Immature natural killer cell (primary cell): ENCODE results near the gene ARHGAP25. TPM values are rescaled to one million over a fixed set of nuclear protein-coding genes. Genes with fewer than 3 reads are reported as not detected.

ENCODE experiments used
- DNase-seq, 3 donors: peaks; one replicate each; pipeline ENCODE4 v3.0.0; 2022; ENCODE audit warnings: mixed read lengths in 1 of 3
- H3K27ac Mint-ChIP-seq, 6 donors: one replicate each; pipeline ENCODE4 v1.8.0; 2020; ENCODE audit warnings: mixed read lengths in 6 of 6, mild to moderate bottlenecking in 5 of 6, inconsistent platforms in 4 of 6, moderate library complexity in 3 of 6
- H3K27me3 Mint-ChIP-seq, 3 donors: one replicate each; pipeline ENCODE4 v1.8.0; 2020 to 2021; ENCODE audit warnings: low read depth in 3 of 3, mild to moderate bottlenecking in 3 of 3, mixed read lengths in 3 of 3, moderate library complexity in 3 of 3, inconsistent platforms in 1 of 3
- H3K36me3 Mint-ChIP-seq, 3 donors: one replicate each; pipeline ENCODE4 v1.8.0; 2020; ENCODE audit warnings: mixed read lengths in 3 of 3, inconsistent platforms in 2 of 3, mild to moderate bottlenecking in 2 of 3
- H3K4me1 Mint-ChIP-seq, 2 donors: one replicate each; pipeline ENCODE4 v1.8.0; 2020; ENCODE audit warnings: inconsistent platforms in 2 of 2, mild to moderate bottlenecking in 2 of 2, mixed read lengths in 2 of 2, moderate library complexity in 1 of 2
- H3K4me3 Mint-ChIP-seq, 5 donors: one replicate each; pipeline ENCODE4 v1.8.0; 2020; ENCODE audit warnings: mild to moderate bottlenecking in 5 of 5, mixed read lengths in 5 of 5, inconsistent platforms in 3 of 5, moderate library complexity in 3 of 5
- H3K9me3 Mint-ChIP-seq, 6 donors: one replicate each; pipeline ENCODE4 v1.8.0; 2020; ENCODE audit warnings: mild to moderate bottlenecking in 6 of 6, mixed read lengths in 6 of 6, inconsistent platforms in 4 of 6, moderate library complexity in 3 of 6
- polyA plus RNA-seq, 3 donors: library from polyadenylated mRNA; unstranded; fragments of 300-500 nt; fragmentation: Illumina TruSeq; gene quantifications; one replicate each; pipeline ENCODE4 v1.2.3, GENCODE V29; 2021

ARHGAP25 gene
- polyA plus RNA-seq, 3 donors from 2014 or later: 107 to 282 (median 117) TPM

DNA sequence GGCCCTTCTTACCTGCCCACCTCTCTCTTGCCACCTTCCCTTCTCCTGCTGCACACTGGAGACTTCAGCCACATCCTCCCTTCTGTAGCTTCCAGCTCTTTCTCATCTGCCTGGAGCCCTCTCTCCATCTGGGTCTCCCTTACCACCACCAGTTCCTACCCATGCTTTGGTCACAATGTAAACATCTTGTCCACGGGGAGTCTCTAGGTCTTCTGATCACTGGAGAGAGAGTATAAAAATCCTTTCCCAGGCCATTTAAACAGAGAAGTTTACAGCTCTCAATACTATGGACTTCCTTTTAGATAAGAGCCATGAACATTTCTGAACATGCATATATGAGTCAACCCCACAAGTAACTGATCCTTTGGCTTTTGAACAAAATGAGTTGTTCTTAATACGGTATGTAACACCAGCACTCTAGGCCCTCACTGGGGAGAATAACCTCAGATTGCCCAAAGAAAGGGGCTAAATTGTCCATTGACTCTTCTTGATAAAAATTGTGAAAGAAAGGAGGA, 5.8 kb downstream of the ARHGAP25 start:
- H3K9me3 Mint-ChIP-seq: no peaks in the 10 kb centered on the region
- H3K27me3 Mint-ChIP-seq: peaks cover 0 to 6% (median 0%) of the 10 kb centered on the region in 3 donors
- H3K4me1 Mint-ChIP-seq: peaks cover 23 to 32% of the 10 kb centered on the region in 2 donors
- peak overlapping the region in 4 of 6 donors; percentile 21 to 82 (median 62) for H3K27ac Mint-ChIP-seq
- DNase-seq: no peak
- H3K36me3 Mint-ChIP-seq: peaks cover 0 to 8% (median 8%) of the 10 kb centered on the region in 3 donors
- peak overlapping the region in 1 of 5 donors; percentile 42 for H3K4me3 Mint-ChIP-seq

DNA sequence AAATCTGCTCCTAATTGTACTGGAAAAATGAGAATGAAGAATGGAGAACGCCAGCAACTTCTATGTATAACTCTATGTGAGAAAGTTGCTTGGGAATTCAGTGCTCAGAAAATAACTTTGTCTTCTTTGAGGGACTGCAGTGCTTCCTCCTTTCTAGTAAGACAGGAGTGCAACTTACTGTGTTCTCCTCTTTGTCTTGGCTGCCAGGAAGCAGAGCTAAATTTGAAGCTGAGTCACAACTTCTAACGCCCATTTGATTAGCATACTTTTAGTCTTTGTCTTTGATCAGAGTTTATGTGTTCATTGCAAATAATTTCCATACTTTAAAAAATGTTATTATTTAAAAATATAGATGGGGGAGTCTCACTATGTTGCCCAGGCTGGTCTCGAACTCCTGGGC, 6.6 kb downstream of the ARHGAP25 start:
- H3K4me3 Mint-ChIP-seq: peak overlapping the region in 1 of 5 donors; percentile 18
- H3K4me1 Mint-ChIP-seq: peaks cover 30 to 40% of the 10 kb centered on the region in 2 donors
- no peak for DNase-seq
- no peaks in the 10 kb centered on the region for H3K9me3 Mint-ChIP-seq
- peak overlapping the region in 2 of 6 donors; percentile 41 to 81 for H3K27ac Mint-ChIP-seq
- peaks cover 0 to 8% (median 8%) of the 10 kb centered on the region in 3 donors for H3K36me3 Mint-ChIP-seq
- H3K27me3 Mint-ChIP-seq: peaks cover 0 to 6% (median 0%) of the 10 kb centered on the region in 3 donors

DNA sequence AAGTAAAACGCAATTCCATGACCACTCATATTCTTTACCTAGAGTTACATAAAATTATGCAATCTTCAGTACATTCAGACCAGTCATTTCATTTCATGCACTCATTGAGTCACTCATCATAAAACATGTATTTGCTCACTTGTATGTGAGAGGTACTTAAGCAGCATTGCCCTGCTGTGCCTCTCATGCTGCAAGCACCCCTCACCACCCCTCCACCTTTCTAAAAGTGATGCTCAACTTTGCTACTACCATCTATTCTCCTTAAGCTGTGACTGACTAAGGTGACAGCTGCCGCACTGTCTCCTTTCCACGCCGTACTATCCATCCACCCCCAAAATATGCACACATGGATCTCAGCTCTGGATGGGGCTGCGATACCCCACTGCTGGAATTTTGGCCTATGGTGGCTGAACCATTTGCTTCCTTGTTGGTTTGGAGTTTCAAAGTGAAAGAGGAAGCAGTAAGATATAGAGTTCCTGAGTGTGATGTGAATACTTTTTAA, 7.2 kb downstream of the ARHGAP25 start:
- peak overlapping the region in 1 of 6 donors; percentile 57 for H3K27ac Mint-ChIP-seq
- H3K9me3 Mint-ChIP-seq: no peaks in the 10 kb centered on the region
- H3K36me3 Mint-ChIP-seq: peaks cover 0 to 8% (median 8%) of the 10 kb centered on the region in 3 donors
- no peak for DNase-seq
- no peak overlapping the region for H3K4me3 Mint-ChIP-seq
- H3K4me1 Mint-ChIP-seq: peaks cover 30 to 41% of the 10 kb centered on the region in 2 donors
- peaks cover 0 to 6% (median 0%) of the 10 kb centered on the region in 3 donors for H3K27me3 Mint-ChIP-seq

DNA sequence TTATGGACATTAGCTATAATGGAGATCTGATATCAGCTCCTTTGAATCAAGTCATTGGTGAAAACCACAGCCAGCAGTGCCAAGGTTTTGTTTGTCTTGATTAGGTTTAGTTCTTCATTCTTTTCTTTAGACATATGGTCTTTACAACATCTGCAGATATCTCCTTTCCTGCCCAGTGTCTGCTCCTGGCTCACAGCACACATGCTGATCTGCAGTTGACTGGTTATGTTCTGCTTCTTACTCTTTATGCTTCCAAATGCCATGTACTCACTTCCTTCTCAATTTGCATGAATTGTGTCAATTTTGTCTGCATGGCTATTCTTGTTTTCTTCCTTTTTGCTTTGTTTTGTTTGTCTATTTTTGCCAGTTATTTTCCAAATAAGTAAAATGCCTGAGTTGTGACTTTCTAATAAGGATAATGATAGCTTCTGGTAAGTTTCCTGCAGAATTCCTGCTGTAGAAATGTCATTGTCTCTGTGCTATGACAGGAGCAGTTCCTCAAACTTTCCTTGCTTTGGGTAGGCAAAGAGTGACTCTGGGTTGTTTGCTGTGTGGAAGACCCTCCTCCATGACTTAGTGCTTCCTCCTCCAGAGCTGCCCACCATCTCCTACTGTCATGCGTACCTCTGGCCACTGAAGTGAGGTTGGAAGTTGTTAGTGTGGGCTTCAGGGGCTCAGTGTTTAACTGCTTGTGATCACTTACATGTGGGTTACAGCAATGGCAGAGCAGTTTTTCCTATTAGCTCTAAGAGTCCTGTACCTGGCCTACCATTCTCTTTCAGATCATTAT, 8.2 kb downstream of the ARHGAP25 start:
- Mint-ChIP-seq H3K4me3 (peak overlapping the region in 1 of 5 donors; percentile 36), H3K4me1 (peaks cover 22 to 33% of the 10 kb centered on the region in 2 donors), H3K36me3 (peaks cover 4 to 11% (median 8%) of the 10 kb centered on the region in 3 donors), H3K27me3 (peaks cover 0 to 8% (median 0%) of the 10 kb centered on the region in 3 donors), H3K9me3 (no peaks in the 10 kb centered on the region), H3K27ac (peak overlapping the region in 1 of 6 donors; percentile 9)
- no peak for DNase-seq

DNA sequence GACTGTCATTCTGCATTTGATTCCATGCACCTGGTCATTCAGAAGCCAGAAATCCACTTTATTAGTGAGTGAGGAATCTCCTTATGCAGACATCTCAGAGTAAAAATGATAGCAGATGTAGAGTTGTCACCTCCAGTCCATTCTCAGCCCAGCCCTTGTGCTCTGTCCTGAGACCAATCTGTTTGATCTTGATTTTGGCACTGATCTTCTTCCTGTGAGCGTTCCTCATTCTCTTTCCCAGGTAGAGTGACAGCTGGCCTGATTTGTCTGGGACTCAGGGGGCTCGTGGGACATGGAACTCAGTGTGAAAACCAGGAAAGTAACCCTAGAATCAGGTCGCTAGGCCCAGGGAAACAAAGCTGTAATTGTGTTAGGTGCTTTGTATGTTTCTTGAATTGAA, 8.9 kb downstream of the ARHGAP25 start:
- peaks cover 4 to 16% (median 8%) of the 10 kb centered on the region in 3 donors for H3K36me3 Mint-ChIP-seq

DNA sequence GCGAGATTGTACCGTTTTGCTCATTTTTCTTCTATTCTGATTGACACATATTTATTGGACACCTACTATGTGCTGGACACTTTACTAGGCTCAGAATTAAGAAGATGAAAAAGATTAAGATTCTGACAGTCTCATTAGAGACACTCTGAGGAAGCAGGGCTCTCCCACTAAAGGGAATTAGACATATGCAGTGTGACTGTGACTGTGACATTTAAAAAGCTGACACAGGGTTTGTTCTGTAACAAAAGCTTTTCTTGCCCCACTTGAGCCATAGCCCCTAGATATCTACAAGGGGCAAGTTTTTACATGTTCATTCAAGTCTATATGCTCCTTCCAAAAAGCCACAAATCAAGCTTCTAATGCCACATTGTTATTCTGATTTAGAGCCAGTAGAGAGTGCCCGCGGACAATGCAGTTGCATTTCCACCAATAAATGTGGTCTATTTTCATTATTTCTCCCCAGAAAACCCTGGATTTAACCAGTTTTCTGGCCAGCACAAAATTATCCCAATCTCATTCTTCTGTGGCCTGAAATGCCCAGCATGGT, 9.8 kb downstream of the ARHGAP25 start:
- no peak for DNase-seq
- Mint-ChIP-seq H3K4me1 (peaks cover 17 to 28% of the 10 kb centered on the region in 2 donors), H3K4me3 (peak overlapping the region in 1 of 5 donors; percentile 42), H3K9me3 (no peaks in the 10 kb centered on the region), H3K27ac (peak overlapping the region in 2 of 6 donors; percentile 57 to 76), H3K27me3 (peaks cover 0 to 6% (median 0%) of the 10 kb centered on the region in 3 donors), H3K36me3 (peaks cover 4 to 19% (median 8%) of the 10 kb centered on the region in 3 donors)

More for the DNA sequence above, 8.9 kb downstream of the ARHGAP25 start:
- Mint-ChIP-seq H3K27me3 (peaks cover 0 to 8% (median 0%) of the 10 kb centered on the region in 3 donors), H3K4me3 (no peak overlapping the region), H3K9me3 (no peaks in the 10 kb centered on the region), H3K27ac (no peak overlapping the region), H3K4me1 (peaks cover 17 to 28% of the 10 kb centered on the region in 2 donors)
- no peak for DNase-seq

GRCh38 chr2:68745006-68745405, 10.4 kb downstream of the ARHGAP25 start:
- H3K36me3 Mint-ChIP-seq: peaks cover 4 to 19% (median 8%) of the 10 kb centered on the region in 3 donors
- peak overlapping the region in 2 of 5 donors; percentile 25 to 37 for H3K4me3 Mint-ChIP-seq
- DNase-seq: peak in 1 of 3 donors; percentile 29

DNA sequence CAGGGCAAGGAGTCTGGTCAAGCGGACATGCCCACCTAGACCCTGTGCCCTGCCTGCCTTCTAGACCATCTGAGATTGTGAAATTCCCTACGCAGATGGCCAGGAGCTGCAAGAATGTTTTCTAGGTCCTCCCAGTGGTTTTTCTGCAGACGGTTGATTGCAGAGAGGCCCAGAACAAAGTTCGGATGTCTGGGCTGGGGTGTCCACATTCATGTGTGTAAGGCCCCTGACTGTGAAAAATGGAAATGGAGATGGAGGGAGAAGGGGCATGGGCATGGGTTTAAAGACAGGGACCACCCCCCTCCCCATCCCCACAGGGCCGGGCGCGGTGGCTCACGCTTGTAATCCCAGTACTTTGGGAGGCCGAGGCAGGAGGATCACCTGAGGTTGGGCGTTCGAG, 11.8 kb downstream of the ARHGAP25 start:
- peak overlapping the region in 1 of 6 donors; percentile 12 for H3K27ac Mint-ChIP-seq
- peak overlapping the region in 1 of 5 donors; percentile 30 for H3K4me3 Mint-ChIP-seq
- peaks cover 21 to 24% of the 10 kb centered on the region in 2 donors for H3K4me1 Mint-ChIP-seq

More at GRCh38 chr2:68745006-68745405, 10.4 kb downstream of the ARHGAP25 start:
- Mint-ChIP-seq H3K4me1 (peaks cover 17 to 28% of the 10 kb centered on the region in 2 donors), H3K9me3 (no peaks in the 10 kb centered on the region), H3K27ac (peak overlapping the region in 5 of 6 donors; percentile 11 to 77 (median 73)), H3K27me3 (peaks cover 0 to 6% (median 0%) of the 10 kb centered on the region in 3 donors)

DNA sequence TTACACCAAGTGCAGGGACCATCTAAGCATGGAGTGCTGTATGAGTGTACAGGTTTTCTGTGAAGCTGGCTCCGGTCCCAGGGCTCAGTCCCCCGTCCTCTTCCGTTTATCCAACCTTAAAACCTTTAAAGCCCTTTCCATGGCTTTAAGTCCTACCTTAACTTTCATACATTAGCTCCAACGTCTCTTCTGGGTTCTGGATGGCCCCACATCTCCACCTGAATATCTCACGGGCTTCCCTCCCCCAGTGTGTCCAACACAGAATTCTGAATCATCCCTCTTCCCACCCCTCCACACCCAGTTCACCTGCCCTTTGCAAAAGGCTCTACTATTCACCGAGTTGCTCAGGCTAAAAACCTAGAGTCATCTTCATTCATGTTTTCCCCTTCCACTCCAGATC, 12.8 kb downstream of the ARHGAP25 start:
- no peak for DNase-seq
- peaks cover 4 to 16% (median 4%) of the 10 kb centered on the region in 3 donors for H3K36me3 Mint-ChIP-seq

More for the DNA sequence above, 11.8 kb downstream of the ARHGAP25 start:
- peaks cover 0 to 6% (median 0%) of the 10 kb centered on the region in 3 donors for H3K27me3 Mint-ChIP-seq
- no peak for DNase-seq
- peaks cover 4 to 19% (median 4%) of the 10 kb centered on the region in 3 donors for H3K36me3 Mint-ChIP-seq
- no peaks in the 10 kb centered on the region for H3K9me3 Mint-ChIP-seq

GRCh38 chr2:68747900-68748299, 13.3 kb downstream of the ARHGAP25 start:
- Mint-ChIP-seq H3K36me3 (peaks cover 4 to 16% (median 4%) of the 10 kb centered on the region in 3 donors), H3K27me3 (peaks cover 0 to 4% (median 0%) of the 10 kb centered on the region in 3 donors), H3K27ac (peak overlapping the region in 1 of 6 donors; percentile 11), H3K4me3 (no peak overlapping the region), H3K9me3 (no peaks in the 10 kb centered on the region), H3K4me1 (peaks cover 36 to 39% of the 10 kb centered on the region in 2 donors)
- DNase-seq: no peak

More for the DNA sequence above, 12.8 kb downstream of the ARHGAP25 start:
- H3K4me1 Mint-ChIP-seq: peaks cover 32 to 34% of the 10 kb centered on the region in 2 donors
- no peaks in the 10 kb centered on the region for H3K9me3 Mint-ChIP-seq
- peak overlapping the region in 1 of 6 donors; percentile 11 for H3K27ac Mint-ChIP-seq
- H3K27me3 Mint-ChIP-seq: peaks cover 0 to 4% (median 0%) of the 10 kb centered on the region in 3 donors
- no peak overlapping the region for H3K4me3 Mint-ChIP-seq

DNA sequence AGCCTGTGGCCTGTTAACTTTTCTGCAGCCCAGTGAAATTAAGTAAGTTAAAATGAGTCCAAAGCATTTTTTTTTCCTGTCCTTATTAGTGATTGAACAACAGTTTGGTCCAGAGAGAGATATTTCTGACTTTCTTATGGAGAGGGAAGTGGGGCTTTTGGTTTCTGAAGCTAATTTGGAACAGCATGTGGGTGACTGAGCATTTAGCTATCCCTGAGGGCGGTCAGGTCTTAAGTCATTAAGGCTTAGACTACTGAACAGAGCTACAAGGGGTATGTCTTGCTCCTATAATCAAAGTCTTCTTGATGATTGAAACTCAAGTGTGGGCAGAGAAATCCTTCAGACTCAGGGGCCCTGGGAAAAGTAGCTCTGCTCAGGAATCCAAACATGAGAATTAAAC, 14.0 kb downstream of the ARHGAP25 start:
- H3K27ac Mint-ChIP-seq: peak overlapping the region in 4 of 6 donors; percentile 10 to 66 (median 15)
- no peak overlapping the region for H3K4me3 Mint-ChIP-seq
- H3K4me1 Mint-ChIP-seq: peaks cover 43 to 46% of the 10 kb centered on the region in 2 donors
- H3K27me3 Mint-ChIP-seq: peaks cover 0 to 4% (median 2%) of the 10 kb centered on the region in 3 donors
- DNase-seq: no peak
- H3K36me3 Mint-ChIP-seq: peaks cover 4 to 16% (median 4%) of the 10 kb centered on the region in 3 donors
- no peaks in the 10 kb centered on the region for H3K9me3 Mint-ChIP-seq

DNA sequence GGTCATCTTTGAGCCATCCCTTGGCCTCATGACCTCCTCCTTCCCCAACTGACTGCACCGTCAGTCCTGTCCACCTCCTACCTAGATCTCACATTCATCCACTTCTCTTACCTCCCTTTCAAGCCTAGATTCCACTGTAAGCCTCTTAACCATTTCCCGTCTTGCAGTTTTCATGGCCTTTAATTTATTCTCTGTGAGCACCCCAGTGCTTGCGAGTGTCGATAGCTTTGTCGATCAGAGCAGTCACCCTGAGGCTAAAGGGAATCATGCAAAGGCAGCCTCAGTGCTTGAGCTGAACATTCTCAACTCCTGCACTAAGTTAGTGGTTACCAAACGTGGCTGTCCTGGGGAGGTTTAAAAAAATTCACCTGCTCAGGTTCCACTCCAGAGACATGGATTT, 14.7 kb downstream of the ARHGAP25 start:
- DNase-seq: no peak
- Mint-ChIP-seq H3K36me3 (peaks cover 4 to 19% (median 4%) of the 10 kb centered on the region in 3 donors), H3K9me3 (no peaks in the 10 kb centered on the region), H3K4me1 (peaks cover 49 to 52% of the 10 kb centered on the region in 2 donors), H3K4me3 (no peak overlapping the region), H3K27ac (peak overlapping the region in 2 of 6 donors; percentile 2 to 66), H3K27me3 (peaks cover 0 to 5% (median 2%) of the 10 kb centered on the region in 3 donors)
